Raji (cell line): Measurements from ENCODE around the gene PSMB2.

ENCODE experiments used
- POLR2A ChIP-seq: IDR thresholded peaks from 2 replicates; pipeline ENCODE4 v1.6.1; 2011; ENCODE audit warnings: low read depth, low read length, control low read depth; ENCODE audit not compliant: insufficient read depth

PSMB2 gene

DNA sequence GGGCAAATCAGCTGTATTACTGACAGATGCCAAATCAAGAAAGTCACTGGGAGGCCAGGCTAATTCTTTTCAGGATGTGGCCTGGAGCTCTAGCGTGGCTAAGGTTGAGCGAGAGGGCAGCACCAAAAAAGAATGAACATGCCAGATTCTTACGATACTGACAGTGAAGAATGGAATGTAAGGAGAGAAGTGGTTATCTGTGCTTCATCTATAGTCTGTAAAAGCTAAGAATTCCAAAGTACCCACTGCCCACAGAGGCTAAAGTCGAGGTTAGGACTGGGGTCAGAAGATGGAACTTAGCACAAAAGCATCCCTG, 35.5 kb downstream of the PSMB2 start:
- no peak for TF ChIP-seq POLR2A

DNA sequence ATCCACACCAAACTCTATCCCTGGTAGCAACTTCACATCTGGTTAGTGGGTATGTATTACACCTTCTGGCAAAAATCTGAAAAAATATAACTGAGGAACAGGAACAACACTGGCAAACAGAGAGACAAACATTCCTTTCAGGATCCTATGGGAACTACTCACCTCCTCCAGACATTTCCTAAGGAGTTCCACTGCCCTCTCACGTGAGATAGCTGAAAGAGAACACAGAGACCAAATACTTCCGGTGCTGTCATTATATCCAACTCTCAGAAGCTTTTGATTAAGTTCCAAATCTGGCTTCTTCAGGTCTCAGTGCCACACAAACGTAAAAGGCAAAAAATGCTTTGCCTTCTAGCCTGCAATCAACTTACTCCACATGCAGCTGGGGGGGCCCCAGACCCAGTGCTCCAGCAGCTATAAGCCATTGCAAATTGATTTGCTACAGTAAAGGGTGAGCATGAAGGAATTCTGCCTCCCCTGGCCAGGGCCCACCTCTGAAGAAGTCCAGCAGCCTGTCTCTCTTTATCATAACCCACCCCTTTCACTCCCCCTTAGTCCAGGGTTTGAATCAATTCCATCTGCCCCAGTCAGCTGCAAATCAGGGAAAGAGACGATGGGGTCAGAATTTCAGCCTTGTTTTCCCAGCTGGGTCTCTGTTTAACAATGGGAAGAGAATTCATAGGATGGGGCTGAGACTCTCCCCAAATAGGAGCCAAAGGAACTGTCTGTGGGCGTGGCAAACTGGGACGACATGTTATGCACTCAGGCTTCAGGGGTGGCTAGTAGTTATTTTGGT, 36.1 kb downstream of the PSMB2 start:
- no peak for TF ChIP-seq POLR2A

DNA sequence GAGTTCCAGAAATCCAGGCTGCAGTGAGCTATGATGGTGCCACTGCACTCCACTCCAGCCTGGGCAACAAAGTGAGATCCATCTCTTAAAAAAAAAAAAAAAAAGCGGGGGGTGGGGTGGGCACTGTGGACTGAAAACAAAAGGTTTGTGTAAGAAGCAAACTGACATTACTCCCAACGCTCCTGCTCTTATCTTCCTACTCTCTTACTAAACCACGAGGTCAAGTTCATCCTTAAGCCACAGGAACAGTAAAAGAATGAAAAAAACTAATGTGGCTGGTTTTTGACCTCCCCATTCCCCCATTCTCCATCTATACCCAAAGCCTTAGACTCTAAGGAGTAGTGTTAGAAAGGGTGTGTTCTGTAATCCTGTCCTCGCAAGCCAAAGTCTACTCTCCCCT, 37.4 kb downstream of the PSMB2 start:
- no peak for TF ChIP-seq POLR2A

DNA sequence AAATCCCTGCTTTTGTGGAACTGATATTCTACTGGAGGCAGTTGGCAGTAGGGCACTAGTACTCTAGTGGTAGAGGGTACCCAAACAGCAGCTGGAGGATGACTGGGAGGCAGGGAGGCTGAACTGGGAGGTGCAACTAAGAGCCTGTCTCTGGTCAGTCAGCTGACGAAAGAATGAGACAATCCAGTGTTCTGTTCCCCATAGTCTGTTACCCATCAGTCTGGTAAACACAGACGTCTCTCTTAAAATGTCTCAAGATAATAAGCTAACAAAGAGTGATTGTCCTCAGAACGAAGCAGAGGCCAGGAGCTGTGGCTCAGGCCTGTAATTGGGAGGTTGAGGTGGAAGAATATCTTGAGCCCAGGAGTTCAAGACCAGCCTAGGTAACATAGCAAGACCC, 37.9 kb downstream of the PSMB2 start:
- no peak for TF ChIP-seq POLR2A

DNA sequence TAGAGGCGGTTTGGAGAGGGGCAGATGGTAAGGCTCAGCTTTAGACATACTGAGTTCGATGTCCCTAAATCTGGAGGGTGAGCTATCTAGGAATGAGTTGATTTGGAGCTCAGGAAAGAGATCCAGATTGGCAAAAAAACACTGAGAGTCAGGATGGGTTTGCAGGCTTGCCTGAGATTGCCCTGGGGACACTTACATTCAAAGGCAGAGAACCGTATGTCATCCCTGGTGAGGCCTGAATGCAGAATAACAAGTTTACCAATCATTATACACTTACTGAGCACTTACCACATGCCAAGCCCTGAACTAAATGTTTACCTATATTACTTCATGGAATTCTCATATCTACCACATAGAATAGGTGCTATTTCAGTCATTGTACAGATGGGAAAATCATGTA, 40.7 kb downstream of the PSMB2 start:
- TF ChIP-seq POLR2A, result no peak

DNA sequence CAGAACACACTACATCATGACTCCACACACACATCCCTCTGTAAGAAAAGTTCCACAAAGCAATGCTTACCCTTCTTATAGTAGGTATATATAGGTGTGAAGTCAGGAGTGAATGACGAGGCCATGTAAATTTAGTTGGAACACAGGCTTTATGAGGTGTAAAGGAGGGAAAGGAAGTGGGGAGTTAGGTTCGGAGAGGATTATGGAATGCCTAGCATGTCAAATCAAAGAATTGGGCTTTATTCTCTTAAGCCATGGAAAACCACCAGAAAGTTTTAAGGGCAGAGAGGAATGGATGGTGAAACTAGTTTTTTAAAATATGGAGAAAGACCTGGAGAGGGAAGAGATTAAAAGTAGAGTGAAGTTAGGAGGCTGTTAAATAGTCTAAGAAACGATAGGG, 41.9 kb downstream of the PSMB2 start:
- no peak for TF ChIP-seq POLR2A

DNA sequence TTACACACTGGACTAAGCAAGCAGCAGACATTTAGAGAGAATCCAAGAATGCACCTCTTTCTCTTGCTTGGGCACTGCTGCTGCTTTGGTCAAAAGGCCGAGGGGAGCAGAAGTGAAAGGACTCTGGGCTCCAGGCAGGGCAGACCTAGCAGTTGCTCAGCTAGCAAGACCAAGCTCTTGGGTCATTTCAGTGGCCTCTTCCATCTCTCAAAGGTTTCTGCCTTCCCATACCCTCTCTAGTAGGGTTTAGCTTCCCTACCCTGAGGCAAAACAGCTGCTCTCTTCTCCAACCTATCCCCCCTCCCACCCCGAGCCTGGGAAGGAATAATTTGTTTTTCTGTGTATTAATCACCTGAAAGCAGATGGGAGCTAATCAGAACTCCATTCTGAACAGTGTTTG, 42.4 kb downstream of the PSMB2 start:
- no peak for TF ChIP-seq POLR2A

DNA sequence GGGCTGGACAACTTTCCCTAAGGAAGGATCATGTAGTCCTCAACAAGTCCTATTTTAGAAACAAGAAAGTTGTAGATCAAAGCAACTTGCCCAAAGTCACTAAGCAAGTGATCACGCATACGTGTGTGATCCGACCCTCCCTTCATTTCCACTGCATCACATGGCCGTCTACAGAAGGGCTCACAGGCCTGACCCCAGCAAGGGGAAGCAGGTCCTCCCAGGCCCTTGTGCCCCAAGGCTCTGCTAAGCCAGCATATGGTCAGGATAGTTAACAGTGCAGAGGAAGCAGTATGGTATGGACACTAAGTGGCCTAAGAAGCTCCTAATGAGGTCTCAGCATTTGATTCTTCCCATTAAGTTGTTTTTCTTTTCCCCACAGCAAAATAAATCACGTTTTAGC, 43.5 kb downstream of the PSMB2 start:
- no peak for TF ChIP-seq POLR2A

DNA sequence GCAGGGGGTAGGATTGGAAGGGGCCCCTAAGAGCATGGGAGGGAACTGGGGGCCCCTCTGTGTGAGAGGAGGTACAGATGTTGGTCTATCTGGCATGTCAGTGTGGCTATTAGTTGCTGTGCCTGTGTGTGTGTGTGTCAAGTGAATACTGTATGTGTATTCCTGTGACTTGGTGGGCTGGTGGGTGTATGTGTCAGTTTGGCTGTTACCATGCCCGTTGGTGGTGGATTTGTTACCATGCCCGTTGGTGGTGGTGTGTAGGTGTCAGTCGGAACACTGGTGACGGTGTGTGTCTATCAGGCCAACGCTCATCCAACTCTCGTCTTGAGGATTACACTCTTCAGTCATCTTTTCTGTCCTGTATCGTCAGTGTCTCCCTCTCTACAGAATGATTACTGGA, 45.6 kb downstream of the PSMB2 start:
- no peak for TF ChIP-seq POLR2A

DNA sequence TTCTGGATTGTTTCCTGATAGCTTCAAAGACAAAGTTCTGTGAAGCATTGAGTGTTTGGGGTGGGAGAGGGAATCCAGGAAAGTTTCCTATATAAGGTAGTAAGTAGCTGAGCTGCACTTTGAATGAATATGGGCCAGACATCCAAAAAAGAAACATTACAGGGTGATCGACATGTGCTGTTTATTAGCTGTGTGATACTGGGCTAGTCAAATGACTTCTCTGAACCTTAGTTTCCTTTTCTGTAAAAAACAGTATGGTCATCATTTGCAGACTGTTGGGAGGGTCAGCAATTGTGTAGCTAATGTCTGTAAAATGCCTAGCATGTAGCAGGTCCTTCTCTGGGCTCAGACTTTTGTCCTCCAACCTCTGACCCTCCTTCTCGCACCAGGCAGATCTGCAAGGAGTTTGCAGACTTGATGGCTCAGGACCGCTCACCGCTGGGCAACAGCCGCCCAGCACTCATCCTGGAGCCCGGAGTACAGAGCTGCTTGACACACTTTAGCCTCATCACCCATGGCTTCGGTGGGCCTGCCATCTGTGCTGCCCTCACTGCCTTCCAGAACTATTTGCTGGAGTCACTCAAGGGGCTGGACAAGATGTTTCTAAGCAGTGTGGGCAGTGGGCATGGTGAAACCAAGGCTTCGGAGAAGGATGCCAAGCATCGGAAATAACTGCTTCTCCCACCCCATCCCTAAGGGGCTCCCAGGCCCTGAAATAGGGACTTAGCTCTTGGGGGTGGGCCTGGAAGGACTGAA, 47.1 kb downstream of the PSMB2 start:
- no peak for TF ChIP-seq POLR2A

DNA sequence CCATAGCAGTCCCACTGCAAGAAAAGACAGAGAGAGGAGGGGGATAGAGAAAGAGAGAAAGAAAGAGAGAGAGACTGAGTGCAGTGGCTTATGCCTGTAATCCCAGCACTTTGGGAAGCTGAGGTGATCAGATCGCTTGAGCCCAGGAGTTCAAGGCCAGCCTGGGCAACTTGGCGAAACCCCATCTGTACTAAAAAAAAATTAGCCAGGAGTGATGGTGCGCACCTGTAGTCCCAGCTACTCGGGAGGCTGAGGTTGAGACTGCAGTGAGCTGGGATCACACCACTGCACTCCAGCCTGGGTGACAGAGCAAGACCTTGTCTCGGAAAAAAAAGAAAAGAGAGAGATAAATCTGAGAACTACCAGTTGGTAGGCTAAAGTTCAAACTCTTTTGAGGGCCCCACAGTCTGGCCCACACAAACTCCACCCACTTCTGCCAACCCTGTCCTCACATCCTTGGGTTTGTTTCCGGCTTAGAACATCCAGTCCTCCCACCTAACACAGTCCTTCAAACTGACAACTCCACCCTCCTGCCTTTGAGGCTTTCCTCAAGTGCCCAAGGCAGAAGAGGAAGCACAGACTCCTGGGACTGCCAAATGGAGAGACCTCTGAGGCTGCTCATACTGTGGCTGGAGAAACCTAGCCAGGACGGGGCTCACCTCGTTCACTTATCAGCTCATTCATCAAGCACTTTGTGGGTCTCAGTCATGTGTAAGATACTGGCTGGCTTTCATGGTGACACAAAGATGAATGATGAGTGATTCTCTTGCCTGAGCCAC, 48.1 kb downstream of the PSMB2 start:
- TF ChIP-seq POLR2A, result no peak

DNA sequence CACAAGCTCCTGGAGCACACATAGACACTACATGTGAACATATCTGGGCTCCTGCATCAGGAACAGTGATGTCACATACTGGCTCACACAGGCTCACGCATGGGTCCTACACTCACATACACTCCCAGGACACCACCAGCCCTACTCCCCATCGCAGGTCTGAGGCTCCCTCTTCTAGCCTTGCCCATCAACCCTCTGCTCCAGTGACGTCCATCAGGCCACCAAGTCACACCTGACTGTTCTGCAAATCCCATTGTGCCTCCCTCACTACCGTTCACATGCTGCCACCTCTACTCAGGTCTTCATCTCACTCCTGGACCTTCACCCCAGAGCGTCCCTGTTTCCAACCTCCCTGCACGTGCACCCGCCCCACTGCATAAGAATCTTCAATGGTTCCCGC, 50.1 kb downstream of the PSMB2 start:
- TF ChIP-seq POLR2A, result no peak

DNA sequence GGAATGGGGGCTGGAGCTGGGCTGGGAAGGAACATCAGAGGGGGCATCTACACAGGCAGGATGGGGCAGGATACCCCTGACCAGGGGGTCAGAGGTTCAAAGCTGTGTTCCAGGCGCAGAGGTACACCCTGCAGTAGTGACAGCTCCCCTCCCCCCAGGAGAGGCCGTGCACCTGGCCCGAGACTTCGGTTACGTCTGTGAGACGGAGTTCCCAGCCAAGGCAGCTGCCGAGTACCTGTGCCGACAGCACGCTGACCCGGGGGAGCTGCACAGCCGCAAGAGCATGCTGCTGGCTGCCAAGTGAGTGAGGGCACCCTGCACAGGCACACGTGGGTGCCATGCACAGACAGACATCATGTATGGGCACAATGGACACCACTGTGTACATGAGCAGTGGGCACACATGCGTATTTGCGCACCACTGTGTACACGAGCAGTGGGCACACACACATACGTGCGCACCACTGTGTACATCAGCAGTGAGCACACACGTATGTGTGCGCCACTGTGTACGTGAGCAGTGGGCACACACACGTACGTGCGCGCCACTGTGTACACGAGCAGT, 50.8 kb downstream of the PSMB2 start:
- no peak for TF ChIP-seq POLR2A

DNA sequence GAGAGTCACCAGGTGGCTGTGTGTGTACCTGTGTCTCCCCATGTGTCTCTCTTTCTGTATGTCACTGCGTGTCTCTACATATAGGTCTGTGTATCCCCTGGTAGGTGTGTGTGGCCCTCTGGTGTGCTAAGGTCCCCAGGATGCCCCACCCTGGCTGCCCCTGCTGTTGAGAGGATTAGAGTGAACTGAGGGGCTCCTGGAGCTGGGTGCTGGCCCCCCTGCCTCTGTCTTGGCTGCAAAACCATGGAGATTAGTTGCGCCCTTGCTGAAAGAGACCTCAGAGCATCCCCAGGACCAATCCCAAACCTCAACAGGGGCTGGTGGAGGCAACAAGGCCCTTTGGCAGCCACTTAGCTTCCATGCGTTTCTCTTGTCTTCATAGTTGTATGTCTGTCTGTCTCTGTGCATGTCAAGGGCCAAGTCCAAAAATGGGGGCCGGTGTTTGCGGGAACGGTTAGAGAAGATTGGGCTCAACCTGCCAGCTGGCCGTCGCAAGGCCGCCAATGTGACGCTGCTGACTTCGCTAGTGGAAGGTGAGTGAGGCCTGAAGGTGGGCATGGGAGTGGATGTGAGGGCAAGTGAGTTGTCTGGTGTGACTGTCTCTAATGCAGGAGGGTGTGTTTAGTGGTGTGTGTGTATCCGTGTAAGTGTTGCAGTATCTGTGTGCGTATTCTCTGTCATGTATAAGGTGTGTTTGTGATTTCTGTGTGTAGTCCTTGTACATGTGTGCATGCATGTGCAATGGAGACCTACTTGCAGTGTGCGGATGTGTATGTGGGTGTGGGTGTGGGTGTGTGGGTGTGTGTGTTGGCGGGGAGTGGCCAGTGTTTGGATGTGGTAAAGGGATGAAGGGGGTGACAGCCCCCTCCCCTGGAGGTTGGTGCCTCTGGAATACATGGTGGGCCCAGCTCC, 51.6 kb downstream of the PSMB2 start:
- no peak for TF ChIP-seq POLR2A

DNA sequence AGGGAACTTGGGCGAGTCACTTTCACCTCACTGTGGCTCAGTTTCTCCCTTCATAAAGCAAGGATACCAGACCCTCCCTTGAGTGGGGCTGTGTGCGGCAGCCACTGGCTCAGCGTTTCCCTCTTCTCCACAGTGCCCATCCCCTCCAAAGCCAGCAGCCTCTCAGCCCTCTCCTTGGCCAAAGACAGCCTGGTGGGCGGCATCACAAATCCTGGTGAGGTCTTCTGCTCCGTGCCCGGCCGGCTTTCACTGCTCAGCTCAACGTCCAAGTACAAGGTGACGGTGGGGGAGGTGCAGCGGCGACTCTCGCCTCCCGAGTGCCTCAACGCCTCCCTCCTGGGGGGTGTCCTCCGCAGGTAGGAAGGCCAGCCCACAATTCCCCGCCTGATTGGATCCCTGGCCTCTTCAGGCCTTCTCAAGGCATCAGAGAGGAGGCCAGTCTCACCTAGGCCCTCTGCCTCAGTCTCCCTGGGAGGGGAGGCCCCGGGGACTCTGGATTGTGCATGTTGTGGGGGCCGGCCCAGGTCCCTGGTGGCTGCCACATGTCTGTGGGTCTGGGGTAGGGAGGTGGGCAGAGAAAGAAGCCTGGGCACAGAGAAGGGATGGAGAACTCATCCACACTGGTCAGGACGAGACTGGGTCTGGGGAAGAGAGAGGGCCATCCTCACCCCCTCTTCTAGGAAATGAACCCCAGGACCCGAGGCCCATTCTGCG, 53.0 kb downstream of the PSMB2 start:
- TF ChIP-seq POLR2A, result no peak

DNA sequence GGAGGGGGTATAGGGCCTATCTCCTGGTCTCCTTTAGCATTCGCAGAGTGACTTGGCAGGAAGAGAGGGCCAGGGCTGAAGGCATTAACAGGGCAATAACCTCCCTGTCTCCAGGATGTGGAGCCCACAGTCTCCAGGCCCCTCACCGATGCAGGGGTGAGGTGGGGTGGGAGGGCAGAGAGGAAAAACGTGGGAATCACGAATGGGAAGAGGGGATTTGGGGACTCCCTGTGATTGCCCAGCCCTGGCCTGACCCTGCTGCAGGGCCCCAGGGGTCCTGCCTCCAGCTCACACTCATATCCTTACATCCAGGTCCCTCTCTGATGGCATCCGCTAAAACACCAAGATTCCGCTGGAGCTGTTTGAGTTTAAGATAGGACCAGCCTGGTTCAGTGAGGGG, 53.6 kb downstream of the PSMB2 start:
- no peak for TF ChIP-seq POLR2A
